Measurements from ENCODE around the gene RPS6KA5.

- TF ChIP-seq CTCF (conservative IDR thresholded peaks at IDR 0.05 in 1 of 2, IDR thresholded peaks at IDR 0.05 in 1 of 2; ENCODE audit: low read depth in 1 of 2, low read length in 2 of 2) (no peak), EZH2 (IDR thresholded peaks at IDR 0.05; ENCODE audit: low read length, missing control alignments) (no peak)
Observed at GRCh38 chr14:91078095-91078737, 17.8 kb upstream of the RPS6KA5 start.
